Mesenteric fat pad (tissue), 1 donor: ENCODE results near the gene TNNI2. TPM values are rescaled to one million over a fixed set of nuclear protein-coding genes. Genes with fewer than 3 reads are reported as not detected.

Source experiments
- DNase-seq: peaks from one replicate; pipeline ENCODE4 v3.0.0-alpha.2; 2020; ENCODE audit warnings: low spot score
- total RNA-seq: library from RNA; stranded (reverse); fragmentation: NEBNext Ultra II Directional; extraction: Animal tissue kit (Norgen Biotek cat#: 25700); gene quantifications from one replicate; pipeline ENCODE4 v1.2.1, GENCODE V29; 2021
- donor health status: DM: yes; HTN: yes; CAD: no.

Gene TNNI2
- total RNA-seq, 1 donor from 2014 or later: 0.64 TPM

GRCh38 chr11:1820463-1821325, 18.1 kb upstream of the TNNI2 start:
- no peak for DNase-seq

DNA sequence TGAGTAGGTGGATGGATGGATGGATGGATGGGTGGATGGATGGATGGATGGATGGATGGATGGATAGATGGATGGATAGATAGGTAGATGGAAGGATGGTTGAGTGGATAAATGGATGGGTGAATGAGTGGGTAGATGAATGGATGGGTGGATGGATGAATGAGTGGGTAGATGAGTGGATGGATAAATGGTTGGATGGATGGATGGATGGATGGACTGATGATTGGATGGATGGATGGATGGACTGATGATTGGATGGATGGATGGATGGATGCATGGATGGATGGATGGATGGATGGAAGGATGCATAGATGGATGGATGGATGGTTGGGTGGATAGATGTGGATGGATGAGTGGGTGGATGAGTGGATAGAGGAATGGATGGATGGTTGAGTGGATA, 17.2 kb upstream of the TNNI2 start:
- DNase-seq: no peak

- DNase-seq: no peak
These were observed 16.0 kb upstream of the TNNI2 start for GRCh38 chr11:1822648-1823375.

GRCh38 chr11:1823376-1824220, 15.2 kb upstream of the TNNI2 start:
- DNase-seq: no peak

- no peak for DNase-seq
These were observed 14.4 kb upstream of the TNNI2 start for GRCh38 chr11:1824221-1825038.

- DNase-seq: no peak
These were observed 13.6 kb upstream of the TNNI2 start for GRCh38 chr11:1825039-1825740.

- no peak for DNase-seq
These were observed 12.9 kb upstream of the TNNI2 start for GRCh38 chr11:1825785-1826451.

DNA sequence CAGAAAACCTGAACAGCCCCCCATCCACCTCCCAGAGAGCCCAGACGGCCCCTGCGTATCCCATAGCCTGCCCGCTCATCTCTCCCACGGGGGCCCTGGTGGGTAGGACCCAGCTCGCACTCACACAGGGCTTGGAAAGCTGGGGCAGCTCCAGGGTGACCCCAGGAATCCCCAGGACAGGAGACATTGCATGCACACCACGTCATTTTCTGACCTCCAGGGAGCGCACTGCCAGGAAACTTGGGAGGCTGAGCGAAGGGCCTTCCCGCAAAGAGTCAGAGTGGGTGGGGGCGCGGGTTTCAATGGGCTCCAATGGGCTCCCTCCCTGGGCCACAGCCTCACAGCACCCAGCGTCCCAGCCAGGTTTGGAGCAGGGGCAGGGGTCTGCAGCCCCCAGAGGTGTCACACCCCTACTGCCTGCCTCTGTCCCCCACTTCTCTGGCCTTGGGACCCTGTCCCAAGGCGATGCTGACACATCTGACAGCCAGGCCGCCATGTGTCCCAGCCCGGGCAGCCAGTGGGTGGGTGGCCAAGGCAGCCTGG, 12.2 kb upstream of the TNNI2 start:
- no peak for DNase-seq

GRCh38 chr11:1827095-1827813, 11.5 kb upstream of the TNNI2 start:
- DNase-seq: no peak

DNA sequence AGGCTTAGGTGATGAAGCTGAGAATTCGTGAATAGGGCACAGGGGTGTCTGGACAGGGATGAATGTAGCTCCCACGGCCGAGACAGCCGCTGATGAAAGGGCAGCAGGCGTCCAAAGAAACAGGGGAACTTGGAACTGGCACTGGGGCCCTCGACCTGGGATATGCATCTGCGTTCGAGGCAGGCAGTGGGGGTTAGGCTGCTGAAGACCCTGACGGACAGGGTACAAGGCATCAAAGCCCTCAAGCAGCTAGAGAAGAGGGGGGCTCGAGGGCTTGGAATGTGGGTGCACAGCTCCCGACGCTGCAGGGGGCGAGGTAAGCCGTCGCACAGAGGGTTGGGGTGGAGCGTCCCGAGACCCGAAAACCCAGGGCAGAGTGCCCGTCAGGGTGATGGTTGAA, 10.8 kb upstream of the TNNI2 start:
- no peak for DNase-seq

DNA sequence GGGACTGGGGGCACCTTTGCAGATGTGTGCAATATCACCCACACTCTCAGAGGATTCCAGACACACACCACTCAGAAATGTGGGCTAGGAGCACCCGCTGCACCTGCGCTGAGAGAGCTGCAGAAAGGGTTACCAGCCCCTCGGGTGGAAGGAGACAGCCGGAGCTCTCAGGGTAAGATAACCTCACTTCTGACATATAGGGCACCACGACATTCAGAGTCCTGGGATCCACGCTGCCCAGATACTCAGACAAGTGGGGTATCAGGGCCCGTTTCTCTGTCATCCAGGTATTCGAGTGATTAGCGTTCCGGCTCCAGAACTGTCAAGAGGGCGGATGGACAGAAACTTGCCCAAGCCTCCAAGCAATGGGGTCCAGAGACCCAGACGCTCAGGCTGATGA, 10.2 kb upstream of the TNNI2 start:
- DNase-seq: no peak

GRCh38 chr11:1829039-1829820, 9.6 kb upstream of the TNNI2 start:
- DNase-seq: no peak

DNA sequence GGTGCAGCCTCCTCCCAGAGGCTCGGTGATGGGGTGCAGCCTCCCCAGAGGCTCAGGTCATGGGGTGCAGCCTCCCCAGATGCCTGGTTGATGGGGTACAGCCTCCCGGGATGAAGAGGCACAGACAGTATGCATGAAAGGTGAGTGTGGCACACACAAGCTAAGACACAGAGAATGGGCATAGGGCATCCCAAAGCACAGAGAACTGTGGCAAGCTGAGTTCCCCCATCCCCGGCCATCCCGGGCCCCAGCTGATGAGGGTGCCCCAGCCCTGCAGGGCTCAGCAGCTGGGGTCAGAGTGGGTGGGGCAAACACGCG, 8.8 kb upstream of the TNNI2 start:
- DNase-seq: no peak

GRCh38 chr11:1830322-1831223, 8.2 kb upstream of the TNNI2 start:
- DNase-seq: no peak

GRCh38 chr11:1831338-1832210, 7.2 kb upstream of the TNNI2 start:
- no peak for DNase-seq
